Activated T-cell treated with anti-CD3 and anti-CD28 coated beads for 1 hour (primary cell): ENCODE results near the gene LTBP2.
"Not testable (repeated sequence)": the region's sequence is repeated elsewhere in the genome, so short reads cannot be mapped to it uniquely, and the experiment has no call there.

Source experiments
- DNase-seq: peaks from one replicate; pipeline ENCODE4 v3.0.0-alpha.2; 2020; ENCODE audit warnings: low read depth

LTBP2 gene

GRCh38 chr14:74551001-74551400 lies 61.0 kb downstream of the LTBP2 start:
- DNase-seq, result no peak

- DNase-seq, result no peak
Measured at GRCh38 chr14:74550071-74550470, 62.0 kb downstream of the LTBP2 start.

- no peak for DNase-seq
Measured at GRCh38 chr14:74549588-74549987, 62.4 kb downstream of the LTBP2 start.

- no peak for DNase-seq
Measured at GRCh38 chr14:74548881-74549280, 63.2 kb downstream of the LTBP2 start.

GRCh38 chr14:74547331-74547927 lies 64.6 kb downstream of the LTBP2 start:
- no peak for DNase-seq

GRCh38 chr14:74546416-74546815 lies 65.6 kb downstream of the LTBP2 start:
- no peak for DNase-seq

- no peak for DNase-seq
Measured at GRCh38 chr14:74545386-74545785, 66.7 kb downstream of the LTBP2 start.

GRCh38 chr14:74543771-74544438 lies 68.1 kb downstream of the LTBP2 start:
- no peak for DNase-seq

GRCh38 chr14:74542056-74542685 lies 69.9 kb downstream of the LTBP2 start:
- no peak for DNase-seq

- no peak for DNase-seq
Measured at GRCh38 chr14:74541225-74541624, 70.8 kb downstream of the LTBP2 start.

GRCh38 chr14:74539503-74539902 lies 72.5 kb downstream of the LTBP2 start:
- DNase-seq, result no peak

- DNase-seq, result no peak
Measured at GRCh38 chr14:74538411-74539391, 73.3 kb downstream of the LTBP2 start.

GRCh38 chr14:74536336-74536735 lies 75.7 kb downstream of the LTBP2 start:
- DNase-seq, result not testable (repeated sequence)

- DNase-seq, result no peak
Measured at GRCh38 chr14:74535756-74536325, 76.2 kb downstream of the LTBP2 start.

GRCh38 chr14:74533576-74533975 lies 78.5 kb downstream of the LTBP2 start:
- no peak for DNase-seq

GRCh38 chr14:74532246-74532645 lies 79.8 kb downstream of the LTBP2 start:
- no peak for DNase-seq

GRCh38 chr14:74531467-74531866 lies 80.6 kb downstream of the LTBP2 start:
- DNase-seq, result no peak

- DNase-seq, result no peak
Measured at GRCh38 chr14:74531006-74531405, 81.0 kb downstream of the LTBP2 start.

- DNase-seq, result no peak
Measured at GRCh38 chr14:74528886-74529285, 83.2 kb downstream of the LTBP2 start.

- DNase-seq, result no peak
Measured at GRCh38 chr14:74528406-74528805, 83.6 kb downstream of the LTBP2 start.

GRCh38 chr14:74527736-74528280 lies 84.2 kb downstream of the LTBP2 start:
- no peak for DNase-seq
